Putamen (tissue), 1 donor: ENCODE measurements around the gene ATP5ME.
"Not testable (repeated sequence)": the region's sequence is repeated elsewhere in the genome, so short reads cannot be mapped to it uniquely, and the experiment has no call there.

Experiments used
- DNase-seq: peaks from one replicate; pipeline ENCODE4 v3.0.0-alpha.2; 2016; ENCODE audit warnings: low spot score

Gene ATP5ME

GRCh38 chr4:704971-705277, 30.8 kb upstream of the ATP5ME start:
- DNase-seq: no peak

GRCh38 chr4:704198-704891, 30.3 kb upstream of the ATP5ME start:
- no peak for DNase-seq

- DNase-seq: no peak
These were observed 29.5 kb upstream of the ATP5ME start for GRCh38 chr4:703336-704197.

- no peak for DNase-seq
These were observed 28.6 kb upstream of the ATP5ME start for GRCh38 chr4:702618-703048.

- DNase-seq: no peak
These were observed 26.6 kb upstream of the ATP5ME start for GRCh38 chr4:700587-701264.

- no peak for DNase-seq
These were observed 25.9 kb upstream of the ATP5ME start for GRCh38 chr4:699816-700580.

- not testable (repeated sequence) for DNase-seq
These were observed 20.4 kb upstream of the ATP5ME start for GRCh38 chr4:694341-694940.

- no peak for DNase-seq
These were observed 18.9 kb upstream of the ATP5ME start for GRCh38 chr4:692771-693554.

- DNase-seq: no peak
These were observed 15.6 kb upstream of the ATP5ME start for GRCh38 chr4:689723-690122.

- DNase-seq: no peak
These were observed 15.0 kb upstream of the ATP5ME start, which contains the start of gene SLC49A3 for GRCh38 chr4:688854-689681. TSS of gene SLC49A3 (minus strand) at chr4:689151. CDS start at chr4:689127, 24 bp downstream.

- no peak for DNase-seq
These were observed 14.1 kb upstream of the ATP5ME start for GRCh38 chr4:687971-688853.

- no peak for DNase-seq
These were observed 13.2 kb upstream of the ATP5ME start for GRCh38 chr4:687048-687970.

- DNase-seq: no peak
These were observed 12.5 kb upstream of the ATP5ME start for GRCh38 chr4:686413-687040.

GRCh38 chr4:685679-686412, 11.8 kb upstream of the ATP5ME start:
- DNase-seq: no peak

GRCh38 chr4:684623-685327, 10.7 kb upstream of the ATP5ME start:
- DNase-seq: no peak
